Panc1 (cell line): Measurements from ENCODE around the gene SLC9A9. TPM values are rescaled to one million over a fixed set of nuclear protein-coding genes. Genes with fewer than 3 reads are reported as not detected.

ENCODE experiments used
- ATAC-seq: fragments of 200-7000 bp; cut with Tn5 transposase; 2 replicates; pipeline ENCODE4 v1.9.1; 2020; ENCODE audit warnings: mild to moderate bottlenecking, moderate library complexity
- BruUV-seq: library from RNA; stranded (reverse); fragments of 400-500 nt; replicated peaks from 2 replicates; lab custom pipeline; 2021; lab: Mats Ljungman, UMichigan
- CTCF ChIA-PET: fragments of 300-600 bp; sonication (Branson Sonifier 250); formaldehyde crosslinking; loops from one replicate; lab custom pipeline; 2022; ENCODE audit warnings: antibody characterized with exemption; lab: Charles Lee
- POLR2A ChIA-PET: fragments of 300-600 bp; sonication (Branson Sonifier 250); formaldehyde crosslinking; loops from one replicate; lab custom pipeline; 2022; ENCODE audit warnings: antibody characterized with exemption; lab: Charles Lee
- DNase-seq: peaks from one replicate; pipeline ENCODE4 v3.0.0-alpha.2; 2010; ENCODE audit warnings: low read depth, low spot score
- H3K27ac ChIP-seq: 2 replicates; pipeline ENCODE4 v1.5.1; 2011; ENCODE audit warnings: mild to moderate bottlenecking, low read length, inconsistent platforms
- H3K27me3 ChIP-seq: fragments of 200-500 bp; sonication (Bioruptor generic); 2 replicates; pipeline ENCODE4 v1.6.0; 2014; ENCODE audit warnings: low read length, inconsistent platforms; ENCODE audit not compliant: control insufficient read depth, insufficient read depth
- H3K36me3 ChIP-seq: fragments of 200-500 bp; sonication (Bioruptor generic); 2 replicates; pipeline ENCODE4 v1.5.1; 2014; ENCODE audit warnings: inconsistent platforms, mild to moderate bottlenecking, low read length, moderate library complexity; ENCODE audit not compliant: control insufficient read depth, insufficient read depth
- H3K4me1 ChIP-seq: 2 replicates; pipeline ENCODE4 v1.5.1; 2011; ENCODE audit warnings: inconsistent platforms, mild to moderate bottlenecking, low read length, moderate library complexity; ENCODE audit not compliant: control insufficient read depth, insufficient read depth
- H3K4me3 ChIP-seq, 2 experiments: 2 replicates each; pipeline ENCODE4 v1.5.1; 2011 to 2012; ENCODE audit warnings: low read depth in 2 of 2, low read length in 2 of 2, mild to moderate bottlenecking in 2 of 2, inconsistent platforms in 1 of 2, moderate library complexity in 1 of 2
- H3K9me3 ChIP-seq: fragments of 200-500 bp; sonication (Bioruptor generic); 2 replicates; pipeline ENCODE4 v1.5.1; 2014; ENCODE audit warnings: low read depth, mild to moderate bottlenecking, inconsistent platforms, low read length, moderate library complexity; ENCODE audit not compliant: control insufficient read depth, insufficient read depth
- POLR2AphosphoS5 ChIP-seq: IDR thresholded peaks from 2 replicates; pipeline ENCODE4 v1.6.1; 2012; ENCODE audit warnings: mild to moderate bottlenecking, low read depth, low read length, moderate library complexity
- SIN3A ChIP-seq: IDR thresholded peaks from 2 replicates; pipeline ENCODE4 v1.6.1; 2012; ENCODE audit warnings: low read depth, mild to moderate bottlenecking, low read length, moderate library complexity, borderline replicate concordance; ENCODE audit not compliant: insufficient read depth
- TCF7L2 ChIP-seq: IDR thresholded peaks from 2 replicates; pipeline ENCODE4 v1.6.1; 2011; ENCODE audit warnings: mild to moderate bottlenecking, low read depth, low read length, inconsistent platforms
- in situ Hi-C: cut with HindIII; loops from 2 replicates; pipeline ENCODE4 v1.10.0; 2016; ENCODE audit warnings: low sequenced_read_pairs, low pct_unique_long_range_greater_than_20kb
- intact Hi-C: fragments of 100-400 bp; cut with micrococcal nuclease; formaldehyde crosslinking; loops from one replicate; pipeline ENCODE4 v1.10.0; 2022; ENCODE audit not compliant: unreplicated experiment
- total RNA-seq: library from RNA; stranded (reverse); gene quantifications from one replicate; pipeline ENCODE4 v1.2.1, GENCODE V29; 2021; ENCODE audit not compliant: unreplicated experiment
- TF ChIP-seq, protein P1 (sequence below), 2 experiments: IDR thresholded peaks; 2 replicates each; pipeline ENCODE4 v1.6.1; 2011 to 2012; ENCODE audit warnings: low read depth in 2 of 2, control low read depth in 1 of 2, low read length in 1 of 2, mild to moderate bottlenecking in 1 of 2, moderate library complexity in 1 of 2; ENCODE audit not compliant: insufficient read depth in 1 of 2
- TF ChIP-seq, protein P2 (sequence below): fragments of 450-650 bp; IDR thresholded peaks from 2 replicates; pipeline ENCODE4 v1.5.1; 2017; ENCODE audit warnings: mild to moderate bottlenecking

The SLC9A9 gene
- total RNA-seq, 1 experiment from 2014 or later, result not detected

DNA sequence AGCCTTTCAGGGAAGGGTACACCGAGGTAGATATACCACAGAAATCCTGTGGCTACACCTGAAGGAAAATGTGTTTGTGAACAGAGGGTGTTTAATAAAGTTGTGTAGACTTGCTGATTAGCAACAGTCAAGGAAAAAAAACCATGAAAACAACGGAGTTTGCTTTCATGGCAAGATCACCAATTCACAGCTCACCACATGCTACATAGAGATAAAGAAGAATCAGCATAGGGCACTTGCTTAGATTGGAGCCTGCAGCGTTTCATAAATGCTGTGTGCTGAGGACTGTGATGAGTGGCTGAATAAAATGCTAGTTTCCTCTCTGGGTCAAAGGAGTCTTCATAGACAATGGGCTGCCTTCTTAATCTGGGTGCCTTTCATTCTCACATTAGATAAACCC is 257.6 kb downstream of the SLC9A9 start:
- in situ Hi-C loops, result no loop called here
- intact Hi-C loops, result no loop called here
- BruUV-seq, result no TSS peak
- CTCF ChIA-PET, result no interaction called here
- TF ChIP-seq, protein P1, sequence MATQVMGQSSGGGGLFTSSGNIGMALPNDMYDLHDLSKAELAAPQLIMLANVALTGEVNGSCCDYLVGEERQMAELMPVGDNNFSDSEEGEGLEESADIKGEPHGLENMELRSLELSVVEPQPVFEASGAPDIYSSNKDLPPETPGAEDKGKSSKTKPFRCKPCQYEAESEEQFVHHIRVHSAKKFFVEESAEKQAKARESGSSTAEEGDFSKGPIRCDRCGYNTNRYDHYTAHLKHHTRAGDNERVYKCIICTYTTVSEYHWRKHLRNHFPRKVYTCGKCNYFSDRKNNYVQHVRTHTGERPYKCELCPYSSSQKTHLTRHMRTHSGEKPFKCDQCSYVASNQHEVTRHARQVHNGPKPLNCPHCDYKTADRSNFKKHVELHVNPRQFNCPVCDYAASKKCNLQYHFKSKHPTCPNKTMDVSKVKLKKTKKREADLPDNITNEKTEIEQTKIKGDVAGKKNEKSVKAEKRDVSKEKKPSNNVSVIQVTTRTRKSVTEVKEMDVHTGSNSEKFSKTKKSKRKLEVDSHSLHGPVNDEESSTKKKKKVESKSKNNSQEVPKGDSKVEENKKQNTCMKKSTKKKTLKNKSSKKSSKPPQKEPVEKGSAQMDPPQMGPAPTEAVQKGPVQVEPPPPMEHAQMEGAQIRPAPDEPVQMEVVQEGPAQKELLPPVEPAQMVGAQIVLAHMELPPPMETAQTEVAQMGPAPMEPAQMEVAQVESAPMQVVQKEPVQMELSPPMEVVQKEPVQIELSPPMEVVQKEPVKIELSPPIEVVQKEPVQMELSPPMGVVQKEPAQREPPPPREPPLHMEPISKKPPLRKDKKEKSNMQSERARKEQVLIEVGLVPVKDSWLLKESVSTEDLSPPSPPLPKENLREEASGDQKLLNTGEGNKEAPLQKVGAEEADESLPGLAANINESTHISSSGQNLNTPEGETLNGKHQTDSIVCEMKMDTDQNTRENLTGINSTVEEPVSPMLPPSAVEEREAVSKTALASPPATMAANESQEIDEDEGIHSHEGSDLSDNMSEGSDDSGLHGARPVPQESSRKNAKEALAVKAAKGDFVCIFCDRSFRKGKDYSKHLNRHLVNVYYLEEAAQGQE (IDR thresholded peaks at IDR 0.05; ENCODE audit: insufficient read depth in 1 of 2, low read depth in 2 of 2, low read length in 1 of 2), result no peak
- TF ChIP-seq, protein P2, sequence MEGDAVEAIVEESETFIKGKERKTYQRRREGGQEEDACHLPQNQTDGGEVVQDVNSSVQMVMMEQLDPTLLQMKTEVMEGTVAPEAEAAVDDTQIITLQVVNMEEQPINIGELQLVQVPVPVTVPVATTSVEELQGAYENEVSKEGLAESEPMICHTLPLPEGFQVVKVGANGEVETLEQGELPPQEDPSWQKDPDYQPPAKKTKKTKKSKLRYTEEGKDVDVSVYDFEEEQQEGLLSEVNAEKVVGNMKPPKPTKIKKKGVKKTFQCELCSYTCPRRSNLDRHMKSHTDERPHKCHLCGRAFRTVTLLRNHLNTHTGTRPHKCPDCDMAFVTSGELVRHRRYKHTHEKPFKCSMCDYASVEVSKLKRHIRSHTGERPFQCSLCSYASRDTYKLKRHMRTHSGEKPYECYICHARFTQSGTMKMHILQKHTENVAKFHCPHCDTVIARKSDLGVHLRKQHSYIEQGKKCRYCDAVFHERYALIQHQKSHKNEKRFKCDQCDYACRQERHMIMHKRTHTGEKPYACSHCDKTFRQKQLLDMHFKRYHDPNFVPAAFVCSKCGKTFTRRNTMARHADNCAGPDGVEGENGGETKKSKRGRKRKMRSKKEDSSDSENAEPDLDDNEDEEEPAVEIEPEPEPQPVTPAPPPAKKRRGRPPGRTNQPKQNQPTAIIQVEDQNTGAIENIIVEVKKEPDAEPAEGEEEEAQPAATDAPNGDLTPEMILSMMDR, result no peak
- TF ChIP-seq SIN3A (no peak), TCF7L2 (no peak), POLR2AphosphoS5 (no peak)
- H3K9me3 ChIP-seq, result no peaks in the 10 kb centered on the region
- no peak overlapping the region for H3K27ac ChIP-seq
- H3K27me3 ChIP-seq, result no peaks in the 10 kb centered on the region; the same call in 1 of the 2 replicates
- H3K36me3 ChIP-seq, result no peaks in the 10 kb centered on the region
- POLR2A ChIA-PET, result no interaction called here
- no peak for DNase-seq
- no peak for ATAC-seq
- no peak overlapping the region for H3K4me3 ChIP-seq
- no peaks in the 10 kb centered on the region for H3K4me1 ChIP-seq

DNA sequence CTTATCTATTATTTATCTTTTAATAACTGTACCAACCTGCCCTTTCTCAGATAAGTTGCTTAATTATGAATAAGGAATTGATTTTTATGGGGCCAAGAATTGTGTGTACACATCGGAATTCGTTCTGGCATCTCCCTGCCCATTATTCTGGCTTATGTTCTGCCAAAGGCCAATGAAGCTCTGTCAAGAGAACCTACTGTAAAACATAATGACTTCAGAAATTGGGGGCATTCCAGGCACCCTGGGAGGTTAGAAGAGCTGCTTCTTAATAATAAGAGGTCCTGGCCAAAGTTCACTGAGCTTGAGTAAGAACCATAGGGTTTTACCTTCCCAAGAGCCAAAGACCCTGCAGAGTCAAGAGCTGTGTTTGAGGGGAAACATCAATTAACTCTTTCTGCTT is 261.7 kb downstream of the SLC9A9 start:
- CTCF ChIA-PET, result no interaction called here
- Histone ChIP-seq H3K36me3 (no peaks in the 10 kb centered on the region), H3K4me1 (no peaks in the 10 kb centered on the region), H3K9me3 (no peaks in the 10 kb centered on the region), H3K4me3 (no peak overlapping the region), H3K27ac (no peak overlapping the region), H3K27me3 (no peaks in the 10 kb centered on the region; the same call in 1 of the 2 replicates)
- no peak for TF ChIP-seq POLR2AphosphoS5
- no peak for TF ChIP-seq TCF7L2
- TF ChIP-seq SIN3A, result no peak
- TF ChIP-seq, protein P1 (IDR thresholded peaks at IDR 0.05; ENCODE audit: insufficient read depth in 1 of 2, low read depth in 2 of 2, low read length in 1 of 2), result no peak
- TF ChIP-seq, protein P2, result no peak
- POLR2A ChIA-PET, result no interaction called here
- in situ Hi-C loops (no loop called here), intact Hi-C loops (no loop called here)
- ATAC-seq (no peak), DNase-seq (no peak)
- no TSS peak for BruUV-seq
